Dermis blood vessel endothelial cell (primary cell): Measurements from ENCODE around the gene AIDA. TPM values are rescaled to one million over a fixed set of nuclear protein-coding genes. Genes with fewer than 3 reads are reported as not detected.
"Not testable (repeated sequence)": the region's sequence is repeated elsewhere in the genome, so short reads cannot be mapped to it uniquely, and the experiment has no call there.

Source experiments
- DNase-seq: peaks from one replicate; pipeline ENCODE4 v3.0.0; 2010
- total RNA-seq: library from RNA; depleted of rRNA; stranded (reverse); fragments of >200 nt; gene quantifications from 2 replicates; pipeline ENCODE4 v1.2.3, GENCODE V29; 2014

The AIDA gene
- total RNA-seq, 1 donor from 2014 or later = 51.4 TPM

DNA sequence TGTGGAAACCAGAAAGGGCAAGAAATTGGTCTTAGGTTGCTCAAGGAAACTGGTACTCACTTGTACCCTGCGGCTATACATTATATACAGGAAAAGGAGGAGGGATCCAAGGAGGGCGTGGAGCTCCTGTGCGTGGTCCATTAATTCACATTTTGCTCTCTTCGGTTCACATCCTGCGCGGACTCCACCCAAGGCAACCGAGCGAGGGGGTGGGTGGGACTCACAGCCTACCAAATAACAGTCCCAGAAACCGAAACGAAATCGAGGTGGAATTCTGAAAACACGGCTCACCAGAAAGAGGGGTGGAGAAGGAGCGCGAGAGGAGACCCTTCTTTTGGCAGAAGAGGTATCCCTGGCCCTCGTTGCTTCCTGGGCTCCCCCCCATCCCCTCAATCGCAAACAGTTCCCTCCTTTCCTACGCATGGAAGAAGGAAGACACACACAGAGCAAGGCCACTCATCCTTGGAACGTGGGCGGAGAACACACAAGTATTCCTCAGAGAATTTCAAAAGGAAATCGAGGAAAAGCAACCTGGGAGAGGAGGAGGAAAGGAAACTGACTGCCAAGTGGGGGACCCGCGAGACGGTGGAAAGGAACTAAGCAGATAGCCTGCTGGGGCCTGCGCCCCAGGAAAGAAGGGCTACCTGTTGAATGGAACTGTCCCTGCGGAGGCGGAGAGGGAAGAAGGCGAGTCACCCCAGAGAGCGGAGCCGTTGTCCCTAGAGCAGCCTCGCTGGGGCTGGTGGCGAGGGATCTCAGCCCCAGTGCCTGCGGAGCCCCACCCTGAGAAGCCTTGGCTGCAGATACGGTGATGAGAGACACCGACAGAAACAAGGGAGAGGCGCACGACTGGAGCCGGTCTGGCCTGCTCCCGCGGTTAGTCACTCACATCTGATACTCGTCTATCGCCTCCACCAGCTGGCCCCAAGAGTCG, 705 bp downstream of the AIDA start:
- peak; percentile 64 for DNase-seq

DNA sequence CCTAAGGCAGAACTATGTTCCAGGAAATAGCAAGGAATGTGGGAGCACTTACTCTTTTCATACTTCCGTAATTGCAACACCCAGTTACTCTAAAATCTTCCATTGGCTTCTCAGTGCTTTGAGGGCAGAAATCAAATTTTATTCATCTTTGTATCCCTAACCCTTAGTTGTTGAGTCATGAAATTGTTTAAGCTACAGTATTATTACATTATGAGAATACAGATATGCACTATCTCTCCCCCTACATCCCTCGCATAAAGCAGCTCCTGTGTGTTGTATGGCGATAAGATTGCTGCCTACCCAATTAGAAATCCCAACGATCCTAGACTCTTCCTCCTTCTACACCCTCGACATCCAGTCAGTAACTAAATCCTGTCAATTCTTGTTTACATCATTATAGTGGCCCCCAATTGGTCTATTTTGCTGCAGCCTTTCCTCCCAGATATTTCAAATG, 2.6 kb downstream of the AIDA start:
- DNase-seq = no peak

DNA sequence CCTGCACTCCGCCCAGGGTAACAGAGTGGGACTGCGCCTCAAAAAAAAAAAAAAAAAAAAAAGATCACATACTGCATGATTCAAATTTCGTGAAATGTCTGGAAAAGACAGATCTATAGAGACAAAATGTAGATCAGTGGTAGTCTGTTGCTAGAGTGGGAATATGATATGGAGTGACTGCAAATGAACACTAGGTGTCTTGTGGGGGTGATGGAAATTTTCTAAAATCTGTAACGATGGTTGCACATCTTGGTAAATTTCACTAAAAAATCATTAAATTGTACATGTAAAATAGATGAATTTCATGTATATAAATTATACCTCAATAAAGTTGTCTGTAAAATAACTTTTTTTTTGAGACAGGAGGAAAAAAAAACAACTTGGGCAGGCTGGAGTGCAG, 5.5 kb downstream of the AIDA start:
- DNase-seq = no peak

DNA sequence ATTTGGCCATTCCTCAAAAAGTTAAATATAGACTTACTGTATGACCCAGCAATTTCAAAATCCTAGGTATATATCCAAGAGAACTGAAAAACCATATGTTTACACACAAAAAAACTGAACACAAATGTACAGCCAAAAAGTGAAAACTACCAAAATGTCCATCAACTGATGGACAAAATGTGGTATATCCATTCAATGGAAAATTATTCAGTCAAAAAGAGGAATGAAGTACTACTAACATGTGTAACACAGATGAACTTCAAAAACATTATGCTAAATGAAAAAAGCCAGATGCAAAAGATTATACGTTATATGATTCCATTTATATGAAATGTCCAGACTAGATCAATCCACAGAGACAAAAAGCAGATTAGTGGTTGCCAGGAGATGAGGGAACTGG, 8.0 kb downstream of the AIDA start:
- DNase-seq = no peak

DNA sequence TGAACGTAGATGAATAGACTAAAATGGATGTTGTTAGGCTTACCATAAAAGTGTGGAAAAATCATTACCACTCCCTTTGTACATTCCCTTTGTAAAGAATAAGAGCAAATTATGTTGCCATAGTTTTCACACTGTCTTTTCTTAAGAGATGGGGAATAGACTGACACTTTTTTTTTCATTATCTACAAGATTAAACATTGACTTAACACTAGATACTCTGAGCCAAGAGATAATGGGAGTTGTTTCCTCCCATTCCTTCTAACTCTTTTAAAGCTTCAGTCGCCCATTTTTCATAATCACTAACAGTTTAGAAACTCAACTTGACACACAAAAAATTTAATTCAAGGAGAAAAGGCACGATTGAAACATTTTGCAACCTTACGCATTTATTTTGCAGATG, 10.1 kb downstream of the AIDA start:
- DNase-seq = no peak

DNA sequence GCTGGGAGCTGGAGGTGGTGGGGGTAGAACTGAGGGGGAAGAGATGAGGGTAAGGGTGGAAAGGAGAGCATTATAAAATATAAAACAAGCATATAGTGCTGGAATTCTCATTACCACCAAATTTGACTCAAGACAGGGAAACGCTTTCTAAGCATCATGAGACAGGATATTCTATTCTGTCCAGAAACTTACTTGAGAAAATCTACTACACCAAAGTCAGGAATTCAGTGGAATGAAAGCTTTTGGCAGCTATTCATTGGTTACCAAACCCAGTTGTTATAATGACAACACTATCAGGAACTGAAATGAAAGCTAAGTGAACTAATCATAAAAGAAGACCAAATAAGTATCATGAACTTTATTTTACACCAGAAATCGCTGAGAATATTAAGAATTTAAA, 14.5 kb downstream of the AIDA start:
- DNase-seq = no peak

DNA sequence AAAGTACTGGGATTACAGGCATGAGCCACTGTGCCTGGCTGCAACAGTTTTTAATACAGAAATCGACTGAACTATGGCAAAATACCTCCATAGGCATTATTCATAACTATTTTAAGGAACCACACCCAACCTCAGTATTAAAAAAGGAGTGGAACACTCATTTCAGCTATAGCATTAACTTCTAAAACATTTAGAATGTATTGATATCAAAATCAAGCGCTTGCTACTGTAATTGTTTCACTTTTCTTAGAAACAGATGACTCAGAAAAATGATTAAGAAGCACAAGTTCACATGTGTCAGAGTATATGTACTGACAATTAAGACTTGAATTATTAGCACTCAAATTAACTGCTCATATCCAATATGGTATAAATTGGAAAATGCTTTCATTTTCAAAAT, 15.1 kb downstream of the AIDA start:
- DNase-seq = no peak

DNA sequence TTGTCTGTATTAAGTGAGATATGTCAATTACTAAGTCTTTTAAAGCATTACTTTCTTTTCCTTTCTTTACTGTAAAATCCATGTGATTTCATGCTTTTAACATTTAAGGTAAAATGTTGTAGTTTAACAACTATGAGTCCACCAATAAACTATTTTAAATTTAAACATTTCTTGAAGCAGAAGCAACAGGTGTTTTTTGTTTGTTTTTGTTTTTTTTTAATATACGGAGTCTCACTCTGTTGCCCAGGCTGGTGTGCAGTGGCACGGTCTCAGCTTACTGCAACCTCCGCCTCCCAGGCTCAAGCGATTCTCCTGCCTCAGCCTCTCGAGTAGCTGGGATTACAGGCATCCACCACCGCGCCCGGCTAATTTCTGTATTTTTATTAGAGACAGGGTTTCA, 15.6 kb downstream of the AIDA start:
- DNase-seq = no peak

DNA sequence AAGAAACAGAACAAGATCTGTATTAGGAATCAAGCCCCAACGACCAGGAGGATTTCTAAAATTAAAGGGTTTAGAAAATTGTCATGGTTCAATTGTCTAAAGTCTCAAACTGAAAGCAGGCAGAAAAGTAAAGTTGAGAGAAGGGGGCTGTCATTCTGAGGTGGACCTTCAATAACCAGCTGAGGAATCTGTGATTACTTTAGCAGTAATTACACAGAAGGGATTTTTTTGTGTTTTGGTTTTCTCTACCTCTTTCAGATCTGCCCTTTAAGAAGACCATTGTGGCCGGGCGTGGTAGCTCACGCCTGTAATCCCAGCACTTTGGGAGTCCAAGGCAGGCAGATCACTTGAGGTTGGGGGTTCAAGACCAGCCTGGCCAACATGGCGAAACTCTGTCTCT, 17.4 kb downstream of the AIDA start:
- DNase-seq = no peak

DNA sequence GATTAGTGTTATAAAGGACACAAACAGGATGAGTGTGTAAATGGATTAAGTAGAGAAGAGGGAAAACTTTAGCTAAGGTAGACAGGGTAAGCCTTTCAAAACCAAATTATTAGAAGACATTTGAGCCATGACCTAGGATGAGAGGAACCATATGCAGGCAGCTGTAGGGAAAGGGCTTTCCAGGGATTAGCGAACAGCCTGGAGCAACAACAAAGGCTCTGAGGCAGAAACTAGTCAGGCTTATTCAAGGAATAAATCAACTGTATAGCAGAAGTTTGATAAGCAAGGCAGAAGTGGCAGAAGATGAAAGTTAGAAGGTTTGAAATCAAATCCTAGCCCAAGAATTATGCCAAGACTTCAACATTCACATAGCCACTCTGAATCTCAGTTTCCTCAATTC, 21.3 kb downstream of the AIDA start:
- no peak for DNase-seq

DNA sequence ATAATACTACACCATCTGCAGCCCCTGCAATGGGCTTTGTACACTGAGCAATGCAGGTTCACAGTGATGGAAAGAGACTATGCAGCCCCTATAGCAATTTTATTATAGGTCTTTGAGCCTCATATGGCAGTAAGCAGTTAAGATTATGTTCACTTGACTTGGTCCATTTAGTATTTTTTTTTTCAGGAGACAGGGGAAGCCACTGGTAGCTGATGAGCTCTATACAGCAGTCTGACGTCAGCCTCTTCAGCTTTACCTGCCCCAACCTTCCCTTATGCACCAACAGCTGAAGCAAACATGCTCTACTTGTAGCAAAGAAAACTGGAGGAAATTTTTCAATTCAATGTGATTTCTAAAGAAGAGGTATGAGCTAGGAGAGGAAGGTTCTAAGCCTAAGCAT, 32.2 kb downstream of the AIDA start:
- no peak for DNase-seq

DNA sequence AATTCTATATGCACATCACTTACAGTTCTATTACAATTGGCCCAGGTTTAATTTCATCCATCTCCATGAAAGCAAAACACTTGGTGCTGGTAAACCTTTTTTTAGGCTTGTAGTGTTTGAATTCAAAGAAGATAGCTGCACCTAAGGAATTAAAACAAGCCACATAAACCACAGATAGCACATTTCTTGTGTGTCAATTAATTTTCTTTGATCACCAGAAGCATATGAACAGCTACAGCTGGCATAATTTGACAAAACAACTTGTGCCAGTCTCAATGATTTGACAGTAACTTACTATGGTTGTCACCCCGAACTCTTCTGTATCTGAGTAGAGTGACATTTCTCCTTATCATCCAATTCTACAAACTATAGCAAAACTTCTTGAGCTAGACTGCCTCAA, 42.2 kb downstream of the AIDA start:
- no peak for DNase-seq

DNA sequence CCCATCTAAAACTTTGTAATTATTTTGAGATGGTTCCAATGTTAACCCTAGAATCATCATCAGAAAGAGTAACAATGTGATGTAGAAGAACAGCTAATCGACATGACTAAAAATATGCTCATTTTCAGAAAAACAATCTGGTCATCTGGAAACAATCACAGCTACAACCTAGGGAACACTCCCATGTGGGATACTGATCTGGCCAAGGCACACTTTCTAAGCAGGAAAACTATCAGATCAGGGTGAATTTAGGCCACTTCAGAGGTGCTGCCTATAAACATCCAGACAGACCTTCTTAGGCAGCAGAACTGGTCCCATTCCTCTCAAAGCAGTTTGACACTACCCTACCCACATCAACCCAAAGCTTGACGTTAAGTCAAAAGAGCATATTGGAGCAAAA, 43.2 kb downstream of the AIDA start:
- not testable (repeated sequence) for DNase-seq

DNA sequence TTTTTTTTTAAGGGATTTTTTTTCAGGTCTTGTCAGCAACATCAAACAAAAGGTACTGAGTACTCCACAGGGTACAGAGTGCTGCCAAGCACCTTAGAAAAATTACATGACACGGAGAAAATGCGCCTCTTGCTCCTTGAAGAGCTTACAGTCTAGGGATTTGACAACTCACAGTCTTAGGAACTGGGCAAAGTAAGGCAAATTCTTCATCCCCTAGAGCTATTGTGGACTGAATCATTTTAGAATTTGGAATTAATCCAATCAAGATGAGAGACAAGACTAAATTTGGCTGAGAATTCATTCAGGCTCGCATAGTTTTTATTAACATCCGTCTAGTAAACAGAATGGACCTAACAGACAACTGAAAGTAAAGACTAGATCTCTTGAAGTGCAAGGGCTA, 44.1 kb downstream of the AIDA start:
- not testable (repeated sequence) for DNase-seq

DNA sequence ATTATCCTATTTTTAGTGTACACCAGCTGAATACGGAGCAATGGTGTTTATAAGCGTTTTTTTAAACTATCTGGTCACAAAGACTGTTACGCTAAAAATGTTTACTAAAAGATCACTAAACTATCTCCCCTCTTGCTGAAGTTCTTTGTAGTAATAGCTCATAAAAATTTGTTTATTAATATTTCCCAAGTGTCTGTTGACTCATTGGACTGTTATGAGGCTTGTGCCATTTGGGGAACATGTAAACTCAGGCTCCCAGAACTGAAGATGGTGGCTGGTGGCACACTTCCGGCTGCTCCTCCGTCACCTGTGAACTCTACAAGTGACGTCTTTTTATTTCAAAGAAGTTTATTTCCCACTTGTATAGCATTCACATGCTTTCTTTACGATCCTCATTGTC, 46.3 kb downstream of the AIDA start:
- DNase-seq = no peak

DNA sequence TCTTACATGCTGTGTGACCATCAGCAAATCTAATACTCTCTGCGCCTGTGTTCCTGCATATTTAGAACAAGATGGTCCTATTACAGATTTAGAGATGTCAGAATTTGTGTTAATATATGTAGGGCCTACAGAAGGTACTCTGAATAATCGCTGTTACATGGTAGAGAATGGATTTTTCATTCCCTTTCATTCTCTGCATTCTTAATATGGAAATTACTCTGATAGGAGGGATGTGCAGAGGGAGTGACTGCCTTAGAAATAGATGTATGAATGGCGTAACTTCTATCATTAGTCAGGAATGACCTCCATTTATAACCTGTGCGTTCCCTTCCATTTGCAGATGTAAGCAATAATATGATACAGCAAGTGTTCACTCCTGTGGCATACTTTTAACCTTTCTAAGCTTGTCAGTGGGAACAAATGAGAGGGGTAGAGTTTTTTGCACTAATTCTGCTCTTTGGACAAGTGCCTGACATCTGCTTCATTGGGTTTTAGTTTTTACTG, 48.8 kb downstream of the AIDA start:
- DNase-seq = no peak

DNA sequence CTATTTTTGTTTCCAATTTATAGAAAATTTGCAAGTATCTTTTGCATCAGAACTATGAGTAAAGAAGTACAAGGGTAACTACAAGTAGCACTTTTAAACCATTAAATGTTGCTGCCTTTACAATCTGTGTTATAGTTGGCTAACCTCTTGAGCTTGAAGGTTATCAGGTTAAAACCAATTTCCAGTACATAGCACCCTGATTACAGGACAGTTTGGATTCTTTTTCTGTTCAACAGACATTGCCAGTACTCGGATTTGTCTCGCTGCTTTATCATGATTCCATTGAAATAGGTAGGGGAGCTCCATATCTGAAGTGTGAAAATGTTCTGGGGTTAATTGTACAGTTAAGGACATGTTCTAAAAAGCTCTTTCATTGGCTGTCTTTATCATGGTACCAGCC, 54.4 kb downstream of the AIDA start:
- peak; percentile 16 for DNase-seq

DNA sequence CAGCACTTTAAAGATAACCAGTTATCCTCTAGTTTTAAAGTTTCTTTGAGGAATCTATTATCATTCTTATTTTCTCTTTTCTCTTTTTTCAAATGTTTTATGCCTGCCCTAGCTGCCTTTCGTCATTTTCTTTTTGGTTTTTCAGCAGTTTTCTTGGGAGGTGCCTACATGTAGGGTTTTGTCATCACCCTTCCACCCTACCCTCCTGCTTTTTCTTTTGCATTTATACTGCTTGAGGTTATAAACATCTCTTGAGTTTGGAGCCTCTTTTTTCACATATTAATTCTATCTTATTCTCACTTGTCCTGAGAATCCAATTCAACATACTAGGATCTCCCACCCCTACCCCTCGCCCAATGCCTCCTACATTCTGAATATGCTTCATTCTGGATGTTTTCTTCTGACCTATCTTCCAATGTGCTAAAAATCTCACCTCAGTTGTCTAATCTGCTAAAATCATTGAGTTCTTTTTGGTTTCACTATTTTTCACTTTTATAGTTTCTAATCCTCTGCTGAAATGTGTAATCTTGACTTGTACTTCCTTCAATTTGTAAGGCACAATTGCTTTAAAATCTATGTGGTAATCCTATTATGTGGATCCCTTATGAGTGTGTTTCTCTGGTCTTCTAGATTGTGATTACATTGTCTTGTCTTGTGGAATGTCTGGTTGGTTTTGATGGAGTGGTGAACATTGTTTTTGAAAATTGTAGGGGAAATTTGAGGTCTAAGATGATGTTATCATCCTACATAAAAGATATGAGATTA, 55.7 kb downstream of the AIDA start:
- no peak for DNase-seq

DNA sequence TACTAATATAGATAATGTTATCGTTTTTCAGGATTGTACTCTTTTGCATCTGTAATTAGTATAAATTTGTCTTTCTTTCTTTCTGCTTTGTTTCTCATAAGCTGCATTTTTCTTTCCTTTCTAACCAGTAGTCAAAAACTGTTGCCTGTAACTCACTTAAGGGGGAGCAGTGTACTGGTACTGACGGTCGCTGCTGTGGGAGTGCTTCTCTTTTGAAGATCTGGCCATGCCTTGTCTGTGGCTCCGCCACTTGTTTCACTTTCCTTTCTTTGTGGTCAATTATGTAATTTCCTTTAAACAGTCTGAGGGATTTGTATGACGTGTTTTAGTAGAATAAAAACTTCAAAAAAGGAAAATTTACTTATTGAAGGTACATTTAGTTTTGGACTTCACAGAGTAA, 57.4 kb downstream of the AIDA start:
- DNase-seq = peak; percentile 17

DNA sequence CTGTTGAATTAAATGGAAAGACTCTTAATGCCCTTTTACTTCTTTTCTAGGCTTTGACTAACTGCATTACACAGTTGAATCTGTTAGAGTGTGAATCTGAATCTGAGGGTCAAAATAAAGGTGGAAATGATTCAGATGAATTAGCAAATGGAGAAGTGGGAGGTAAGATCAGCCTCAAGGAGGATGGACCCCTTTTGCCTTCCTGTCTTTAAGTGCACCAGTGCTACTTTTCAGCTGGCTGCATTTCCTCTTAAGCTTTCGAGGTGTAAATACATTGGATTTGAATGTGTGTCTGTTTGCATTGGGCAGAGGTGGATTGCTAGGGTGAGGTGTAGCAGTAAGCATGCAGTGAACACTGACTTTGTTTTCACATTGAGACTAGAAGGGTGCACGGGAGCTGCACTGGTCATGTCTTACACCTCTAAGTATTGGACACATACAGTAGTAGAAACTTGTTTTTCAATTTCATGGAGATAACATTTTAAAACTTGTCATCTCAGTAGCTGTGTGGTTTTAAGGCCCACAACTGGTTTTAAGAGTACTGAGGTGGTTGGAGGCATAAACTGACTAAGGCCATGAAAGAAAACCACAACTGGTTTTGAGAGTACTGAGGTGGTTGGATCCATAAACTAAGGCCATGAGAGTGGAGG, 59.0 kb downstream of the AIDA start:
- DNase-seq = no peak

DNA sequence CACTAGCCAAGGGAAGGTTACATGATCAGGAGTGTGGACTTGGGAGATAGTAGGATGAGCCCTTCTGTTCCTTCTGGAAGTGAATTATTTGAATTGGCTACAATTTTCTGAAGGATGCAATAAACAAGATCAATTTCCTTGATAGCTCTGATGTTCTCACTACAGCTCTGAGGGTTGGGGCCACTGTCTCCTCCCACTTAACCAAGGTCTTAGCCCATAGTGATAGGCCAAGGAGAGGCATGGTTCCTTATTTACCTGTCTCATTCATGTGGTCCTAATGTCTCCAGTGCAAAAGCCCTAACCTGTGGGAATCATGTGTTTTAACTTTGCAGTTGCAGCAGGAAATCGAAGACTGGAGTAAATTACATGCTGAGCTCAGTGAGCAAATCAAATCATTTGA, 59.6 kb downstream of the AIDA start:
- no peak for DNase-seq

DNA sequence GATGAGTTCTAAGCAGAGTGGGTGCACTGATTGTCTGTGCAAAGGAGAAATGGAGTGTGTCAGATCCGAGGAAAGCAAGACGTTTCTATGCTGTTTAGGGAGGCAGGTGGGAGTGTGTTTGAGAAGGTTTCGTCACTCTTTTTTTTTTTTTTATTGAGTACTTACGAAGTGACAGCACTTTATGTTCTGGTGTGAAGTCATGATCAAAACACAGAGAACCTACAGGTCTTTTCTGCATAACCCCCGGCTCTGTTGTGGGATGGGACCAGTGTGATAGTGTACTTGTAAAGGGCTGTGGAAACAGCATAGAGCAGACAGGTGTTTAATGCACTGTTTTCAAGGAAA, 67.7 kb downstream of the AIDA start:
- peak; percentile 54 for DNase-seq

DNA sequence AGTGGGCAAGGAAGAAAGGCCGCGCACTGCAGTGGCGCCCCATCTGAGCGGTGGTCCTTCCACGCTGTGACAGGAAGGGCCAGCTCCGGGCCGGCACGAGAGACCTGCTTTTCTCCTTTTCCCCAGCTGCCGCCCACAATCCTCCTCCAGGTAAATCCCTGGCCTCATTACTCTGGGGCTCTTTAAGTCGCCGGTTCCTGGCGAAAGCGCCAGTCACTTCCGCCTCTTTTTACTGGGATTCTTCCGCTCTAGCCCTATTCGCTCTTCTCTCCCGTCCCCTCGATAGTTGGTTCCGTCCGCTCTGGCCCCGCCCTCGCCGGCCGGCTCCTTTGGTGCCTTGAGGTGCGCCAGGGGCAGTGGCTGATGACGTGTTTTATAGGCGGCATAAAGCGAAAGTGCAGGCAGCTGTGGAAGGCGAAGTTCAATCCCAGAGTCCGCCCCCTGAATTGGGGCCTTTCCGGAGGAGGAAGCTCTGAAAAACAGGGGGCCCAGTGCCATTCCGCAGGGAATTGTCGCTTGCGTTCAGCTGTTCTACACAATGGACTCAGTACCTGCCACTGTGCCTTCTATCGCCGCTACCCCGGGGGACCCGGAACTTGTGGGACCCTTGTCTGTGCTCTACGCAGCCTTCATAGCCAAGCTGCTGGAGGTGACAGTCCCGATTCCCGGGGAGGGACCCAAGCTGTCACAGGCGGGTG, 68.2 kb downstream of the AIDA start:
- DNase-seq = peak; percentile 100
